NCI-H2107 (cell line): ENCODE measurements around the gene UGT1A6.

ENCODE experiments used
- DNase-seq: peaks from one replicate; lab custom pipeline; 2025; lab: John Stamatoyannopoulos, UW

The UGT1A6 gene

DNA sequence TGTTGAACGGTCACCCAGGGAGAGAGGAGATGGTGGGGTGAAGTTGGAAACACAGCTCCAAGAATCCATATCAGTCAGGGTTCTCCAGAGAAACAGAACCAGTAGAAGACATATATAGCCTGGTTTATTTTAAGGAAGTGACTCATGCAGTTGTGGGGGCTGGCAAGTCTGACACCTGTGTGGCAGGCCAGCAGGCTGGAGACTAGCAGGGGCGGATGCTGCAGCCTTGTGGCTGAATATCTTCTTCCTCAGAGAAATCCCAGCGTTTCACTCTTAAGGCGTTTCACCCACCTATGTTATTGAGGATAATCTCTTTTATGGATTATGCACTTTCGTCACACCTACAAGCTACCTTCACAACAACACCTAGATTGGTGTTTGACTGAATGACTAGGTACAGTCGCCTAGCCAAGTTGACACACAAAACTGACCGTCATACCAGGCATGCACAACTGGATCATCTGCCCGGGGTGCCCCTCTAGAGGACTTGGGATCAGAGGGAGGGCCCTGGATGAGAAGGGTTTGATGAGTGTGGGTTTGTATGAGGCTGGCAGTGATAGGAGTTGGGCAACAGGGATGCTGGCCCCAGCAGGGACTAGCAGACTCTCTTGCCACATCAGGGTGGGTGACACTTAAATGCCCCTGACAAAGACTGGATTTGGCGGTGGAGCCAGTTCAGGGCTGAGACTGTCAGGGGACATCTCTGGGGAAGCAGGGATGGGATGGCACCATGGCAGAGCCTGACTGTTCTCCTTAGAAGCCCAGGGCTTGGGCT is 108.9 kb downstream of the UGT1A6 start:
- DNase-seq, result no peak

DNA sequence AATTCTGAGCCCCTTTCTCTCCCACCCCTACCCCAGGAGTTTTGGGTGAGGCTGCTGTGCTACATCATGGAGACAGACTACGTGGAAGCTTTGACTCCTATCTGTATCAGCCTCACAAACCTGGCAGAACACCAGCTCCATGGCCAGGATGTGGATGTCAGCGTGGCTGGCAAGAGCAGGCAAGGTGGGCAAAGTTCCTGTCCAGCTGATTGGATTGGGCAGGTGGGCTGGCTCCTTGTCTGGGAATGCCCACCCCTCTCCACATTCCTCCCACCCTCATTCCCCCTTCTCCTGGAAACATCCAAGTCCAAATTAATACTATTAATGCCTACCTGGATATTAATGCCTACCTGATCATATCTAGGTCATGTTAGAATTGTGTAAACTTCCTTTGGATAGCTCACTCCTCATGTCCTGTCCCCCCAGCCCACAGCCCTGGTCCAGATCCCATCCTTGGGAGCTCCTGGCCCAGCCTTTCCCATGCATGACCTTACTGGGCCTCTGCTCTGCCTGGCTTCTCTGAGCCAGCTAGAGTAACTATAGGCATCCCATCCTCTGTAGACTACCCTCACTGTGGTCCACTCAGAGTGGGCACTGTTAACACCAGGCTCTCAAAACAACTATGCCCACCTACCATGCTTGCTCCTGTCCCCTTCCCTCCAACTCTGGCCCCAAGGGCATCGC is 109.6 kb downstream of the UGT1A6 start:
- DNase-seq, result no peak

DNA sequence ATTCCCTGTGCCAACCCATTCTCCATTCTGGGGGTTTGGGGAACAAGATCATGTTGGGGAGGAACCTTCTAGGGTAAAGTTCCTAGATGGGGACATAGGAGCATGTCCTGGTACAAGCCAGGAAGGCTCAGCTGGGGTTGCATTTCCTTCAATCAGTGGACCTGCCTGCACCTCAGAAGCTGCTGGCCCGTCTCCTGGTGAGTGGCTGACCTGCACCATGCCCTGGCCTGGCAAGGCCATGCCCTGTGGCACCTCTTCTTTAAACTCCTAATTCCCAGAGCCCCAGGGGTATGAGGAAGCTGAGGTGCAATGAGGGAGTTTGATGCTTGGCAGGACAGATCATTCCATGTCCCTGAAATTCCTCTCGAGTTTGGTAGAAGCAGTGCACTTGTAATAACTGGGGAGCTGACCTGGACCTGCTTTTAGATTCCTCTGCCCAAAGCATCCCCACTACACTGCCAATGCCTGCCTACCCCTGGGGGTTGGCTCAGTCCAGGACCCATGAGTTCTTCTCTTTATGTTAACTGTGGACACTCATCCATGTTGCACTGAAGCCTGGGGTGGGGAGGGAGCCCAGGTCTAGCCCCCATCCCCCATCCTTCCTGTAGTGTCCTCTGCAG is 110.7 kb downstream of the UGT1A6 start:
- no peak for DNase-seq

DNA sequence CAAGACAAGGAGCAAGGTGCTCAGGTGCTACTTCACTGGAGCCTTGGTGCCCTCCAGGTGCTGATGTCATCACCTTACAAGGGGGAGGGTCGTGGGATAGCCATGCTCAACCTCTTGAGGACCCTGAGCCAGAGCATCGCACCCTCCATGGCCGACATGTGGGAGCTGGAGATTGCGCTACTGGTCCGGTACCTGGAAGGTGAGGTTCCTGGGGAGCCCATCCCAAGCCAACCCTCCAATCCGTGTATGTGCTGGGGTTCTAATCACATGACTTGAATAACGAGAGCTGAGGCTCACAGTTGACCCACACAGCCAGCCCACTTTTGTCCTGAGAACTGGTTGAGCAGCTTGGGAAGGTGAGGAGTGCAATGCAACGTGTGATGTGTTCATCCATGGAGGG is 111.3 kb downstream of the UGT1A6 start:
- DNase-seq, result no peak

DNA sequence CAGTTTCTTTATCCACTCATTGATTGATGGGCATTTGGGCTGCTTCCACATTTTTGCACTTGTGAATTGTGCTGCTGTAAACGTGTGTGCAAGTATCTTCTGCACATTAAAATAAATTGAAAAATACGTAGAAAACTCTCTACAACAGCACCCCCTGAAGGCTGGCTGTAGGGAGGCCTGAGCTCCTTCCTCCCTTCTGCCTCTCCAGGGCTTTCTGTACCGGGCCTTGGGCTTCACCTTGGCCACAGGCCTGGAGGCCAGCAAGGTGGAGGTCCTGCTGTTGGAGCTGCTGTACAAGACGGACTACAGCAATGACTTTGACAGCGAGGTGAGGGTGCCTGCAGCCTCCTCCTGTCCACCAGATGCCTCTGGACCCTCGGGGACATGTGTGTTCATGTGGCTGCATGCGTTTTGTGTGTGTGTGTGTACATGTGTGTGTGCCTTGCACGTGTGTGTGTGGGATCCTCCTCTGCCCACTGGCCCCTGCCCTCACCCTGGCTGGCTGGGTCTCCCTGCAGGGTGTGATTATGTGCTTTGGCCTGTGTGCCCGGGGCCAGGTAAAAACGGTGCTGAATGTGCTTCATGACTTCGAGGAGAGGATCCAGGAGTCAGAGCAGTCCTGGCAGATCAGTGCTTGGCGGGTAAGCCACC is 114.7 kb downstream of the UGT1A6 start:
- DNase-seq, result no peak

DNA sequence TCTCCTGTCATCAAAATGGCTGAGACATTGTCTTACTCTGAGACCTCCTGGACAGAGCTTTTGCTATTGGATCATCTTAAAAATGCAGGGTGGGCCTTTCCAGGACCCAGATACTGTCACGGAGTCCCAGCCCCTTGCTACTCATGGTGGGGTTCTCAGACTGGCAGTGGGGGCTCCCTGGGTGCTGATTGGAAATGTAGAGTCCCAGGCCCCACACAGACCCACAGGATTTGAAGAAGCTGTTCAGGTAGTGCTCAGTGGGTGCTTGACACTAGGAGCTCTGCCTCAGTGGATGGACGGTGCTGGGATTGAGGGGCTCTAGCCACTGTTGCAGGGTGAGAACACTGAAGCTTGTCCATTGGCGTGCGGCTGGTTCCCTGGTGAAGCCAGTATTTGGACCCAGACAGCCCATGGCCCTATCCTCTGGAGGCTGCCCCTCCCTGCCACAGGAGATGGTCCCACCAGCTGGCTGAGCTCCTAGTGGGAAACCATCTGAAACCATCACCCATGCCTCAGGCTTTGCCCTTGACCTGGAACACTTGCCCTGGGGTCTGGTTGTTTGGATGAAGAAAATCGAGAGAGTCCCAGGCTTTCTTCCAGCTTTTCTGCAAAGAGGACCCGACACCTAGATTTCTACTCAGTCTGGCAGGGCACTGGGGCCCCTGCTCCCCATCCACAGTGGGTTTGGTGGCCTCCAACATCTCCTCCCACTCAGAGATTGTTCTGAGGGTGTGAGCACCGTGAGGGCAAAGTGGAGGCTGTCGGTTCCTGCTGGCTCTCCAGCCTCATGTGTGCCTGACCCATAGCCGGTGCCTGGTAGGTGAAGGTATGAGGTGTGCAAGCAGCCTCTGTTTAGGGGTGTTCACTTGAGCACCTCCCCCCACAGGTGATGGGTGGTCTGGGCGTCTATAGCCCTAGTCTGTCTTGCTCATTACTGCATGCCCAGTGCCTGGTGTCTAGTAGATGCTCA is 115.6 kb downstream of the UGT1A6 start:
- DNase-seq, result no peak

DNA sequence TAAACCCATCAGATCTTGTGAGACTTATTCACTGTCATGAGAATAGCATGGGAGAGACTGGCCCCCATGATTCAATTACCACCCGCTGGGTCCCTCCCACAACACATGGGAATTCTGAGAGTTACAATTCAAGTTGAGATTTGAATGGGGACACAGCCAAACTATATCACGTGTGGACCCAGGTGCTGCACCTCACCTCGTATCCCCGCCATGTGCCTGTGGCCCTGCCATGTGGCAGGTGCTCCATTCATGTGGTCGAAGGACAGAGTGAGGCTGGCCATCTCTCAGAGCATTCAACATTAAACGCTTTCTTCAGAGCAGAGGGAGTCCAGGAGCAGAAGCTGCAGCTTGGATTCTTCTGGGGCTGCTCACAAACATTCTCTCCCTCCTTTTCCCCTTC is 117.7 kb downstream of the UGT1A6 start:
- DNase-seq, result no peak

DNA sequence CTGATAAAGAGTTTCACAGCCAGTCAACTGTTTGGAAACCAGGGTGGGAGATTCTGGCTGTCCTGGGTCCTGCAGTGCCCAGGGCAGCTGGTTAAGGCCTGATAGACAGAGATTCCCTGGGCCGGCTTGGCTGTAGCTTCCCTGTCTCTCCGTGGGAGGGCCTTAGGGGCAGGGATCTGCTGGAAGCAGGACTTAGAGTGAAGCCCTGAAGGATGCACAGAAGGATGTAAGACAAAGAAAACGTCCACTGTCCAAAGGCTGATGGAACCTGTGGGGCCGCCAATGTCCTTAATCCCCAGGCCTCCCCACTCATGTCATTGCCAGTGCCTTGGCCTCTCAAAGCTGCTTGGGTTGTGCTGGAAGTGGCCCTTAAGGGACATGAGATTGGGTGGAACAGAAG is 118.4 kb downstream of the UGT1A6 start:
- no peak for DNase-seq

DNA sequence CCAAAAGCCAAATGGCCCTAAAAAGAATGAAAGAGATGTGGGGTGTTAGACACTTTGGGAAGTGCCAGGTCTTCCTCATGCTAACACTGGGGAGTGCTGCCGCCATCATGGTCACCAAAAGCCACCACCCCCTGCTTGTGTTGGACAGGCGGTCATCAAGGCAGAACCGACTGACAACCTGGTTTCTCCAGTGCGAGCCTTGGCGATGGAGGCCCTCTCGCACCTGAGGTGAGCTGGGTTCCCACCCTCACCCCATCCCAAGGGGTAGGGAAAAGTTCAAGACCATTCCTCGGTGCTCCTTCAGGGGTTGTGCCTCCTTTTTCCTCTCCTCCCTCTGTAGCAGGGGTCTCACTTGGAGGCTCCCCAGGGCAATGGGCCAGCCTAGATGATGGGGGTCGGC is 119.0 kb downstream of the UGT1A6 start:
- DNase-seq, result no peak

DNA sequence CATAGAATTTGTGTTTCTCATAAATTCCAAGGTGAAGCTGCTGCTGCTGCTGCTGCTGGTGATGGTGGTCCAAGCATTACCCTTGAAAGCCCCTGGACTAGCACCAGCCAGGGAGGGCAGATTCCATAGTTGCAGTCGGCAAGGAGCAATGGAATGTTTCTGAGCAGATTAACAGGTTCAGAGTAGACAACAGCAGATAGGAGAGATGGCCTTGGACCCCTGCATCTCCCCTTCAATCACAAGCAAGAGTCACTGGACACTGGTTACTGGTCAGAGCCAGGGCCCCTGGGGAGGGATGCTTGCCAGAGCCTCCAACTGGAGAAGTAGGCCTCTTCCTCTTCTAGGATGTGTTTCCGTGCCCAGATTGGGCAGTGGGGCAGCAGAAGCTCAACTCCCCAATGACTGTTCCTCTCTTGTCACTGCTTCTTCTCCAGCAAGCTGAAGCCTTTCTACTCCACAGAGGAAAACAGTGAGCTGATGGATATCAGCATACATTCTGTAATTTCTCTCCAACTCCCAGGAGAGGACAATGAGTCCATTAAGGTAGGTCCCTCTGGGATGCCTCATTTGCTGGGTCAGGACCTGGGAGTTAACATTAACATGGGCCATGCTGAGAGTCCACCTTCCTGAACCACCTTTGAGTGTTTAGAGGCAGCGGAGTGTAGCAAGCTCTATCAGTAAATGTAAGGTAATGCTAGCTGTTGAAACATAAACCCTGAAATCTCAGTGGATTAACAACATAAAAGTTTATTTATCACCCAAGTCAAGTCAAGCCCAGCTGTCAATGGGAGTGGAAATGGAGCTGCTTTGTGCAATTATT is 120.8 kb downstream of the UGT1A6 start:
- no peak for DNase-seq

DNA sequence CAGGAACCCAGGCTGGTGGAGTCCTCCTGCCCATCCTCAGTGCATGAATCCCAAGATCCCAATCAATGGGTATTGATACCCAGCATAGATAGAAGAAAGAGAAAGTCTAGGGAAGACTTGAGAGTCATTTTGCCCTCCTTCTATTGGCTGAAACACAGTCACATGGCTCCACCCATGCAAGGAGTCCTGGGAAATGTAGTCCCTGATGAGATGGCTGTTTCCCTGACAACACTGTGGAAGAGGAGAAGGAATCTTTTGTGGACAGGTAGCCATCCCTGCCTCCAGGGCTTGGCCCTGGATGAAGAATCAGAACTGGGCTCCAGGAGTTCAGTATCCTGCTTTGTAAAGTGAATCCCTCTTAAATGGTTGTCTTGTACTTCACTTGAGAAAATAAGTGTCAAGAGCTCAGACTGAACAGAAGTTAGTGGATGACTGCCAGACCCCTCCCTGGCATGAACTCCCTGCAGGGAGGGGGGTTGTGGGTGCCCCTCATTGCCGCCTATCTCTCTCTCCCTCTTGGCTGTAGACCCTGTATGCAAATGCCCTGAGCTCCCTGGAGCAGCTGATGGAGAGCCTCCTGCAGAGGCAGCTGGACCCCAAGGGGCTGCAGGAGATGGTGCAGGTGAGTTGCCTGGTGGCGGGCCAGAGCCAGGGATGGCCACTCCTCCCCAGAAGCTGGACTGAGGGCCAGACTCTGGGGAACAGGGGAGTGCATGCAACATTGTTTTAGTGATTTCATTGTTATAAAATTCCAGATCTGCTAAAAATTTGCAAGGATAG is 121.6 kb downstream of the UGT1A6 start:
- no peak for DNase-seq

DNA sequence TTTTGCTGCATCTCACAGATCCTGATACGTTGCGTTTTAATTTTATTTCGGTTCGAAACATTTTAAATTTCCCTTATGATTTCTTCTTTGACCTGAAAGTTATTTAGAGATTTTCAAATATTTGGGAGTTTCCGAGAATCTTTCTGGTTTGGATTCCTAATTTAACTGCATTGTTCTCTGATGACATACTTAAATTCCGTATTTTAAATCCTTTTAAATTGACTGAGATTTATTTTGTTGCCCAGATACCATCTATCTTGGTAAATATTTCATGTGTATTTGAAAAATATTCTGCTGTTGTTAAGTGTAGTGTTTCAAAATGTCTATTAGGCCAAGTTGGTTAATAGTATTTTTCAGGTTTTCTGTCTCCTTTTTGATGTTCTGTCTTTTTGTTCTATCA is 123.2 kb downstream of the UGT1A6 start:
- DNase-seq, result no peak

DNA sequence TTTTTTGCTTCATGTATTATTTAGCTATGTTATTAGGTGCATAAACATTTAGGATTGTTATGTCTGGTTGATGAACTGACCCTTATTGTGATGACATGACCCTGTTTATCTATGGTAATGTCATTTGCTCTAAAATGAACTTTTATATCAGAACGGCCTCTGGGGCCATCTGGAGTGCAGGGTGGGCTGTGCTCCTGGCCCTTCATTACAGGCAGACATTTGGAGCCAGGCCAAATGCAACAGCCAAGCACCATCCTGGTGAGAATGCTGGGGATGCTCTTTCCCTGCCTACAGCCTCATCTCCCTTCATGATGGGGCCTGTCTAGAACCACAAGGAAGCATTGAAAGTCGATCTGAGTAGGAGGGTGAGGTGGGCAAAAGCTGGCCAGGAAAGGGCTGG is 123.6 kb downstream of the UGT1A6 start:
- DNase-seq, result no peak

DNA sequence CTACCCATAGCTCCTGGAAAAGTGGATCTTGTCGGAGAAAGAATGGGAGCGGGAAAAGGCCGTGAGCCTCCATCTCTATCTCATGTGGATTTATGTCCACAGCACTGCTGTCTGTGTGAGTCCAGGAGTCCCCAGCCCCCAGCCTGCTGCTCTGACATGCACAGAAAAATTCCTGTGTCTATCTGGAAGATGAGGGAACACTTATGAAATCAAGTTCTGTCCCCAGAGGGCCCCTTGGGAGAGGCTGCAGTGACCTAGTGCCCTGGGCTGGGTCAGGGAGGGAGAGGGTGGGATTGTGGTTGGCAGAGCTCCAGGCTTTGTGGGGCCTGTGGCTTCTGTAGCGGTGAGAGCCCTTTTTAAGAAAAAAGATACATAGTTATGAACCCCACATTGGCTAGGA is 124.1 kb downstream of the UGT1A6 start:
- DNase-seq, result no peak

DNA sequence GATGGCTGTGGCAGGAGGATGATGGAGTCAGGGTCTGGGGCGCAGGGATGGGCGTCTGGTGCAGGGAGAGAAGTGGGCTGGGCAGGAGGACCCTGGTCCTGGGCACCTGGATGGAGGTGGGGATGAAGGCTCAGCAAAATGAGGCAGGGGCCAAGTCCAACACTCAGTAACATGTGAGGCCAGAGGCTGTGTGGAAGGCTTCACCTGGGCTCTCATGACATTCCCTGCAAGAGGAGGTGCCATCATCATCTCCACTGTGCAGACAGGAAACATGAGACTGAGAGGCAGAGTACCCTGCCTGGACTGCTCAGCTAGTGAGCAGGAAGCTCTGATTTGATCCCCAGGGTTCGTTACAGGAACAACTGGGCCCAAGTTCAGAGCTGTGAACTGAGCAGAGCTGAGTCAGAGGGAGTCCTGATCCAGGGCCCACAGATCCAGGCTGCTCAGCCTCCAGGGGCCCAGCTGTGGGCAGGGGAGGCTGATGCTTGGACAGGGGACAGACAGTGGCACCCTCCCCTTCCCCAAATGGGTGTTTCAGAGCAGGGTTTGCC is 124.7 kb downstream of the UGT1A6 start:
- no peak for DNase-seq

DNA sequence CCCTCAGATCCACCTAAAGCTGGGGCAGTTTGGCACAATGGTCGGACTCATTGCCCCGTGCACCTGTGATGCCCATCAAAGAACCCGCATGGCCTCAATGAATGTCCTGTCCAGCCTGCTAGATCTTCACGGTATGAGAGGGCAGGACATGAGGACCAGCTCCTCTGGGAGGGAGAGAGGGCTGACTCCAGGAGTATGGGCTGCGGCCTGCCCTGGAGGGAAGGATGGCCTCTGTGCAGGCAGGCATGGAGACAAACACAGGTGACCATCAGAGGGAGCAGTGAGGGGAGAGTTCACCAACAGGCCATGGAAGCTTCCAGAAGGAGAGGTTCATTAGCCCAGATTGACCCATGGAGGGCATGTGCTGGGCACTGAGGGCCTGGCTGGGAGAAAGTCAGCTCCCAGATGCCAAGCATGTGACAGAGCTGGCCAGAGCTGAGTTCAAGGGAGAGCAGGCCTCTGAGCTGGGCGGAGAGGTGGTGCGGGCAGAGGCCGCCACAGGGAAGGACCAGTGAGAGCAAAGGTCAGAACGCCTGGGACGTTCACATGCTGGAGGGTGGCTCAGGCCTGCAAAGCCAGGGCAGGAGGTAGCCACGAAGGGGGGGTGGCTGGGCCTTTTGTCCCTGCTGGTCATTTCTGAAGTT is 125.4 kb downstream of the UGT1A6 start:
- DNase-seq, result no peak

DNA sequence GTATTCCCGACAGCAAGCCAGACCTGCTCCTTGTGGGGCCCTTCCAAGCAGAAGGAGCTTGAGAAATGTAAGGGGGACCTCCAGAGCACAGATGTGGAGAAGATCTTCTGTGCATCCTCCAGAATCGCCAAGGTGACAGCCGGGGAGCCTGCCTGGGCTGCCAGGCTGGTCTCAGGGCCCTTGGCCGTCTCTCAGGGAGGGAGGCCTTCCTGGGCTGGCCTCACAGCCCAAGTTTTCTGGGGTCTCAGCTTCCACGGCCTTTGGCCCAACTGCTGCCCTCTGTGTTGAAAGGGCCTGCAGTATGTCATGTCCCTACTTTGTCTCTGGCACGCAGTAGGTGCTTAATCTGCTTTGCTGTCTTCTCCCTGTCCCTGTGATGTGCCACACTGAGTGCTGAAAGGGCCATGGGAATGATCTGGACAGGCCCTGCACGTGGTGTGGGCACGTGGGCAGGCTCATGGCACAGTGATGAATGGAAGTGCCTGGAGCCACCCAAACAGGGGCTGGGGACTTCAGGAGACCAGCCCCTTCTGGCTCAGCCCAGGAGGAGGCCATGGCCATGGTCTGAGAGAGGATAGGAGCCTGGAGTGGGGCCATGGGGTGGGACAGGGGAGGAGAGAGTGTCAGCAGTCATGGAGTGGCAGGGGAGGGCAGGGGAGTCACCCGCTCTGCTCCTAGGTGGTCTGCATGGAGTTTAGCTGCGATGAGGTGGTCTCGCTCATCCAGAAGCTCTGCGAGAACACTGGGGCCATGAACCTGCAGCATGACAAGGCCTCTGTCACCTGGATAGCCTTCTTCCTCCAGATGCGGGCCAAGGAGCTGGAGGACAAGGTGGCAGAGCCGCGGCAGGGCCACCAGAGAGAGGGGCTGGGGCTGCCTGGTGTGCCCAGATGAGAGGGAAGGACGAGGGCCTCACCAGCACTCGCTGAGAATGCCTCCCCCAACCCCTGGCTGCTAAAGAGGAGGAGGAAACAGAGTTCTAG is 126.2 kb downstream of the UGT1A6 start:
- DNase-seq, result no peak
